BLaER1 treated with 17β-estradiol and CSF1 and Interleukin-3, amounts not matched to agents 10 nM and 100 nM (cell line): ENCODE measurements around the gene KCND2.
"Not testable (repeated sequence)": the region's sequence is repeated elsewhere in the genome, so short reads cannot be mapped to it uniquely, and the experiment has no call there.

Source experiments
- H3K27ac ChIP-seq, 11 experiments: shearing (Covaris generic); formaldehyde crosslinking; 2 replicates each; pipeline ENCODE4 v1.8.1; 2022
- H3K27me3 ChIP-seq, 11 experiments: shearing (Covaris generic); formaldehyde crosslinking; 2 replicates each; pipeline ENCODE4 v1.8.1; 2022
- H3K36me3 ChIP-seq, 11 experiments: shearing (Covaris generic); formaldehyde crosslinking; 2 replicates each; pipeline ENCODE4 v1.8.1; 2022
- H3K4me1 ChIP-seq, 10 experiments: shearing (Covaris generic); formaldehyde crosslinking; 2 replicates each; pipeline ENCODE4 v1.8.1; 2022
- H3K4me2 ChIP-seq, 11 experiments: shearing (Covaris generic); formaldehyde crosslinking; 2 replicates each; pipeline ENCODE4 v1.8.1; 2022
- H3K4me3 ChIP-seq, 10 experiments: shearing (Covaris generic); formaldehyde crosslinking; 2 replicates each; pipeline ENCODE4 v1.8.1; 2022
- H3K9ac ChIP-seq, 11 experiments: shearing (Covaris generic); formaldehyde crosslinking; 2 replicates each; pipeline ENCODE4 v1.8.1; 2022
- H3K9me3 ChIP-seq, 11 experiments: shearing (Covaris generic); formaldehyde crosslinking; replicated peaks in 1 of 11; 2 replicates each; pipeline ENCODE4 v1.8.1; 2022
- H4K20me1 ChIP-seq, 11 experiments: shearing (Covaris generic); formaldehyde crosslinking; 2 replicates each; pipeline ENCODE4 v1.8.1; 2022
- Cebpa-rat ChIP-seq, 11 experiments: shearing (Covaris generic); IDR thresholded peaks; 2 replicates each; pipeline ENCODE4 v1.8.1; 2022

The KCND2 gene

GRCh38 chr7:120272701-120273475, at the start of gene KCND2:
KCND2 (plus strand) TSS chr7:120273175.
- no peaks in the 10 kb centered on the region; a peak in 1 of 20 replicates for H3K4me1 ChIP-seq
- no peaks in the 10 kb centered on the region for H3K36me3 ChIP-seq
- no peak within 1 kb of the TSS for H3K27ac ChIP-seq
- H3K9ac ChIP-seq: no peak within 1 kb of the TSS
- no peak for TF ChIP-seq Cebpa-rat (IDR thresholded peaks at IDR 0.05)
- peaks cover 5 to 23% (median 16%) of the 10 kb centered on the region in 11 experiments; a peak in 19 of 22 replicates for H3K27me3 ChIP-seq
- peaks cover 8 to 32% (median 21%) of the 10 kb centered on the region in 11 experiments; a peak in 20 of 22 replicates for H3K9me3 ChIP-seq
- H3K4me3 ChIP-seq: peak within 1 kb of the TSS in 3 of 10 experiments; percentile 16 to 40 (median 26); a peak in 3 of 20 replicates
- H3K4me2 ChIP-seq: peak within 1 kb of the TSS in 9 of 11 experiments; percentile 14 to 76 (median 30); a peak in 14 of 22 replicates
- H4K20me1 ChIP-seq: no peaks in the 10 kb centered on the region

GRCh38 chr7:120226188-120226587, 46.8 kb upstream of the KCND2 start:
- H3K36me3 ChIP-seq: no peaks in the 10 kb centered on the region
- no peak overlapping the region for H3K27ac ChIP-seq
- H3K9me3 ChIP-seq: no peaks in the 10 kb centered on the region
- H3K9ac ChIP-seq: no peak overlapping the region
- no peaks in the 10 kb centered on the region for H4K20me1 ChIP-seq
- no peak overlapping the region for H3K4me3 ChIP-seq
- H3K4me1 ChIP-seq: no peaks in the 10 kb centered on the region
- TF ChIP-seq Cebpa-rat (IDR thresholded peaks at IDR 0.05): no peak
- H3K4me2 ChIP-seq: no peak overlapping the region
- H3K27me3 ChIP-seq: no peaks in the 10 kb centered on the region

- Histone ChIP-seq H3K4me3 (no peak overlapping the region), H3K4me2 (no peak overlapping the region), H3K27ac (no peak overlapping the region), H3K36me3 (no peaks in the 10 kb centered on the region), H3K9ac (no peak overlapping the region), H3K27me3 (no peaks in the 10 kb centered on the region), H4K20me1 (no peaks in the 10 kb centered on the region), H3K4me1 (no peaks in the 10 kb centered on the region), H3K9me3 (no peaks in the 10 kb centered on the region)
- TF ChIP-seq Cebpa-rat (IDR thresholded peaks at IDR 0.05): no peak
Measured at GRCh38 chr7:120227255-120227654, 45.7 kb upstream of the KCND2 start.

- no peak overlapping the region for H3K4me3 ChIP-seq
- no peak overlapping the region for H3K4me2 ChIP-seq
- no peak overlapping the region for H3K27ac ChIP-seq
- no peaks in the 10 kb centered on the region for H3K9me3 ChIP-seq
- no peaks in the 10 kb centered on the region for H3K36me3 ChIP-seq
- no peak overlapping the region for H3K9ac ChIP-seq
- TF ChIP-seq Cebpa-rat (IDR thresholded peaks at IDR 0.05): no peak
- H3K4me1 ChIP-seq: no peaks in the 10 kb centered on the region
- no peaks in the 10 kb centered on the region for H3K27me3 ChIP-seq
- H4K20me1 ChIP-seq: no peaks in the 10 kb centered on the region
Measured at GRCh38 chr7:120229084-120229483, 43.9 kb upstream of the KCND2 start.

- H3K4me1 ChIP-seq: no peaks in the 10 kb centered on the region
- no peak overlapping the region for H3K9ac ChIP-seq
- H3K9me3 ChIP-seq: no peaks in the 10 kb centered on the region
- H3K4me2 ChIP-seq: no peak overlapping the region
- no peaks in the 10 kb centered on the region for H3K27me3 ChIP-seq
- H3K36me3 ChIP-seq: no peaks in the 10 kb centered on the region
- no peaks in the 10 kb centered on the region for H4K20me1 ChIP-seq
- H3K27ac ChIP-seq: no peak overlapping the region
- TF ChIP-seq Cebpa-rat (IDR thresholded peaks at IDR 0.05): no peak
- H3K4me3 ChIP-seq: no peak overlapping the region
Measured at GRCh38 chr7:120233338-120233737, 39.6 kb upstream of the KCND2 start.

GRCh38 chr7:120240350-120240749, 32.6 kb upstream of the KCND2 start:
- not testable (repeated sequence) for H3K4me2 ChIP-seq, H3K27ac ChIP-seq, H3K9ac ChIP-seq, H4K20me1 ChIP-seq, H3K36me3 ChIP-seq, H3K9me3 ChIP-seq, H3K4me1 ChIP-seq, H3K4me3 ChIP-seq, H3K27me3 ChIP-seq

GRCh38 chr7:120241973-120242372, 31.0 kb upstream of the KCND2 start:
- Histone ChIP-seq H3K4me1 (no peaks in the 10 kb centered on the region), H3K36me3 (no peaks in the 10 kb centered on the region), H3K9me3 (no peaks in the 10 kb centered on the region), H3K4me3 (no peak overlapping the region), H3K27ac (no peak overlapping the region), H3K27me3 (no peaks in the 10 kb centered on the region), H3K4me2 (no peak overlapping the region), H4K20me1 (no peaks in the 10 kb centered on the region), H3K9ac (no peak overlapping the region)
- no peak for TF ChIP-seq Cebpa-rat (IDR thresholded peaks at IDR 0.05)

- H4K20me1 ChIP-seq: no peaks in the 10 kb centered on the region
- TF ChIP-seq Cebpa-rat (IDR thresholded peaks at IDR 0.05): no peak
- no peaks in the 10 kb centered on the region for H3K36me3 ChIP-seq
- H3K4me3 ChIP-seq: no peak overlapping the region
- H3K4me1 ChIP-seq: no peaks in the 10 kb centered on the region
- no peak overlapping the region for H3K27ac ChIP-seq
- H3K9me3 ChIP-seq: peaks cover 14 to 32% (median 19%) of the 10 kb centered on the region in 11 experiments; a peak in 20 of 22 replicates
- H3K9ac ChIP-seq: no peak overlapping the region
- H3K27me3 ChIP-seq: no peaks in the 10 kb centered on the region
- no peak overlapping the region for H3K4me2 ChIP-seq
Measured at GRCh38 chr7:120254845-120255244, 18.1 kb upstream of the KCND2 start.

GRCh38 chr7:120256344-120257070, 16.5 kb upstream of the KCND2 start:
- no peak overlapping the region for H3K4me2 ChIP-seq
- H4K20me1 ChIP-seq: no peaks in the 10 kb centered on the region

More at GRCh38 chr7:120256344-120257070, 16.5 kb upstream of the KCND2 start:
- Histone ChIP-seq H3K4me1 (no peaks in the 10 kb centered on the region), H3K27me3 (no peaks in the 10 kb centered on the region), H3K4me3 (no peak overlapping the region), H3K9ac (no peak overlapping the region), H3K27ac (no peak overlapping the region), H3K36me3 (no peaks in the 10 kb centered on the region), H3K9me3 (peaks cover 14 to 32% (median 19%) of the 10 kb centered on the region in 11 experiments; a peak in 20 of 22 replicates)
- TF ChIP-seq Cebpa-rat (IDR thresholded peaks at IDR 0.05): no peak
